ENCODE data around the gene DOCK3. TPM values are rescaled to one million over a fixed set of nuclear protein-coding genes. Genes with fewer than 3 reads are reported as not detected.
"Not testable (repeated sequence)": the region's sequence is repeated elsewhere in the genome, so short reads cannot be mapped to it uniquely, and the experiment has no call there.

DOCK3 gene
- total RNA-seq, 1 experiment from 2014 or later, result 0.14 TPM

GRCh38 chr3:50890688-50891344 is 216.1 kb downstream of the DOCK3 start:
- H3K27ac Mint-ChIP-seq (ENCODE audit: low read depth, unreplicated experiment), result no peak overlapping the region
- no peaks in the 10 kb centered on the region for H3K9me3 Mint-ChIP-seq (ENCODE audit: unreplicated experiment)
- no peaks in the 10 kb centered on the region for H3K4me1 Mint-ChIP-seq (ENCODE audit: insufficient read depth, unreplicated experiment)
- H3K4me3 Mint-ChIP-seq (ENCODE audit: unreplicated experiment), result no peak overlapping the region
- no TSS peak for BruUV-seq (replicated peaks)
- TF ChIP-seq CTCF (IDR thresholded peaks at IDR 0.05; ENCODE audit: unreplicated experiment), result no peak
- no peaks in the 10 kb centered on the region for H3K36me3 Mint-ChIP-seq (ENCODE audit: insufficient read depth, unreplicated experiment)
- intact Hi-C loops (cut with micrococcal nuclease), result no loop called here
- no peak for DNase-seq (ENCODE audit: unreplicated experiment)
- peaks cover 32% of the 10 kb centered on the region for H3K27me3 Mint-ChIP-seq (ENCODE audit: insufficient read depth, unreplicated experiment)
- ChIA-PET CTCF (no interaction called here), POLR2A (interaction anchor here (0.6 kb wide), 1 partner anchor 370 kb away, joined by 3 read pairs; no protein-coding TSS in a partner anchor)

DNA sequence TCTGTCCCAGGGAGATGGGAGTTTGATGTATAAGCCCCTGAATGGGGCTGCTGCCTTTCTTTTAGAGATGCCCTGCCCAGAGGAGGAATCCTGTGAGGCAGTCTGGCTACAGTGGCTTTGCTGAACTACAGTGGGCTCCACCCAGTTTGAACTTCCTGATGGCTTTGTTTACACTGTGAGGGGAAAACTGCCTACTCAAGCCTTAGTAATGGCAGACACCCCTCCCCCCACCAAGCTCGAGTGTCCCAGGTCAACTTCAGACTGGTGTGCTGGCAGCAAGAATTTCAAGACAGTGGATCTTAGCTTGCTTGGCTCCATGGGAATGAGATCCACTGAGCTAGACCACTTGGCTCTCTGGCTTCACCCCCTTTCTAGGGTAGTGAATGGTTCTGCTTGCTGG is 226.4 kb downstream of the DOCK3 start:
- DNase-seq (ENCODE audit: unreplicated experiment); H3K4me3 Mint-ChIP-seq (ENCODE audit: unreplicated experiment); H3K4me1 Mint-ChIP-seq (ENCODE audit: insufficient read depth, unreplicated experiment); BruUV-seq (replicated peaks); H3K36me3 Mint-ChIP-seq (ENCODE audit: insufficient read depth, unreplicated experiment); H3K27ac Mint-ChIP-seq (ENCODE audit: low read depth, unreplicated experiment); CTCF ChIA-PET; intact Hi-C loops (cut with micrococcal nuclease); POLR2A ChIA-PET; H3K9me3 Mint-ChIP-seq (ENCODE audit: unreplicated experiment): not testable (repeated sequence)
- H3K27me3 Mint-ChIP-seq (ENCODE audit: insufficient read depth, unreplicated experiment), result peaks cover 29% of the 10 kb centered on the region

- Mint-ChIP-seq H3K27ac (ENCODE audit: low read depth, unreplicated experiment) (no peak overlapping the region), H3K27me3 (ENCODE audit: insufficient read depth, unreplicated experiment) (no peaks in the 10 kb centered on the region), H3K4me3 (ENCODE audit: unreplicated experiment) (no peak overlapping the region), H3K4me1 (ENCODE audit: insufficient read depth, unreplicated experiment) (no peaks in the 10 kb centered on the region), H3K9me3 (ENCODE audit: unreplicated experiment) (peaks cover 8% of the 10 kb centered on the region), H3K36me3 (ENCODE audit: insufficient read depth, unreplicated experiment) (no peaks in the 10 kb centered on the region)
- POLR2A ChIA-PET, result no interaction called here
- CTCF ChIA-PET, result interaction anchor here (1.1 to 1.2 kb wide), 2 partner anchors 237 to 297 kb away, joined by 3 read pairs; no protein-coding TSS in a partner anchor
- DNase-seq (ENCODE audit: unreplicated experiment), result no peak
- intact Hi-C loops (cut with micrococcal nuclease), result no loop called here
- BruUV-seq (replicated peaks), result no TSS peak
- no peak for TF ChIP-seq CTCF (IDR thresholded peaks at IDR 0.05; ENCODE audit: unreplicated experiment)
Observed at GRCh38 chr3:50912746-50913145, 238.0 kb downstream of the DOCK3 start.

- Mint-ChIP-seq H3K4me1 (ENCODE audit: insufficient read depth, unreplicated experiment) (no peaks in the 10 kb centered on the region), H3K4me3 (ENCODE audit: unreplicated experiment) (no peak overlapping the region), H3K36me3 (ENCODE audit: insufficient read depth, unreplicated experiment) (no peaks in the 10 kb centered on the region), H3K9me3 (ENCODE audit: unreplicated experiment) (peaks cover 3% of the 10 kb centered on the region), H3K27me3 (ENCODE audit: insufficient read depth, unreplicated experiment) (no peaks in the 10 kb centered on the region), H3K27ac (ENCODE audit: low read depth, unreplicated experiment) (no peak overlapping the region)
- ChIA-PET POLR2A (no interaction called here), CTCF (interaction anchor here (1.1 kb wide), 1 partner anchor 238 kb away, joined by 3 read pairs; no protein-coding TSS in a partner anchor)
- intact Hi-C loops (cut with micrococcal nuclease), result no loop called here
- TF ChIP-seq CTCF (IDR thresholded peaks at IDR 0.05; ENCODE audit: unreplicated experiment), result no peak
- no TSS peak for BruUV-seq (replicated peaks)
- peak; percentile 46 for DNase-seq (ENCODE audit: unreplicated experiment)
Observed at GRCh38 chr3:50913260-50913659, 238.5 kb downstream of the DOCK3 start.

- DNase-seq (ENCODE audit: unreplicated experiment); H3K27ac Mint-ChIP-seq (ENCODE audit: low read depth, unreplicated experiment); H3K36me3 Mint-ChIP-seq (ENCODE audit: insufficient read depth, unreplicated experiment); H3K9me3 Mint-ChIP-seq (ENCODE audit: unreplicated experiment); CTCF ChIA-PET; H3K4me1 Mint-ChIP-seq (ENCODE audit: insufficient read depth, unreplicated experiment); intact Hi-C loops (cut with micrococcal nuclease); H3K4me3 Mint-ChIP-seq (ENCODE audit: unreplicated experiment); POLR2A ChIA-PET; BruUV-seq (replicated peaks): not testable (repeated sequence)
- peaks cover 10% of the 10 kb centered on the region for H3K27me3 Mint-ChIP-seq (ENCODE audit: insufficient read depth, unreplicated experiment)
Observed at GRCh38 chr3:50922071-50922470, 247.3 kb downstream of the DOCK3 start.
